WTC11 (cell line): ENCODE data around the gene ZNF534. TPM values are rescaled to one million over a fixed set of nuclear protein-coding genes. Genes with fewer than 3 reads are reported as not detected.

Source experiments
- ATAC-seq: fragments of 200-7000 bp; cut with Tn5 transposase; 2 replicates; pipeline ENCODE4 v1.10.0; 2021; ENCODE audit warnings: mild to moderate bottlenecking, moderate library complexity
- CTCF ChIA-PET: fragments of 300-600 bp; sonication (Branson Sonifier 250); formaldehyde crosslinking; loops from one replicate; lab custom pipeline; 2021; ENCODE audit warnings: antibody characterized with exemption; lab: Charles Lee
- POLR2A ChIA-PET: fragments of 350-600 bp; sonication (Branson Sonifier 250); formaldehyde crosslinking; loops from one replicate; lab custom pipeline; 2021; ENCODE audit warnings: antibody characterized with exemption; lab: Charles Lee
- DNase-seq: peaks from one replicate; pipeline ENCODE4 v3.0.0; 2021; ENCODE audit warnings: low spot score
- H3K27ac Mint-ChIP-seq: 2 replicates; pipeline ENCODE4 v1.8.0; 2021; ENCODE audit warnings: mixed read lengths
- H3K27me3 Mint-ChIP-seq: 2 replicates; pipeline ENCODE4 v1.8.0; 2021; ENCODE audit warnings: low read depth, mild to moderate bottlenecking, moderate library complexity, mixed read lengths
- H3K36me3 Mint-ChIP-seq: 2 replicates; pipeline ENCODE4 v1.8.0; 2021; ENCODE audit warnings: mixed read lengths
- H3K4me1 Mint-ChIP-seq: 2 replicates; pipeline ENCODE4 v1.8.0; 2022; ENCODE audit warnings: mixed read lengths
- H3K4me3 Mint-ChIP-seq: 2 replicates; pipeline ENCODE4 v1.8.0; 2021; ENCODE audit warnings: mild to moderate bottlenecking, moderate library complexity, mixed read lengths
- H3K9me3 Mint-ChIP-seq: 2 replicates; pipeline ENCODE4 v1.8.0; 2021; ENCODE audit warnings: mixed read lengths
- ATF2 ChIP-seq: sonication (generic); formaldehyde crosslinking; IDR thresholded peaks from 2 replicates; pipeline ENCODE4 v1.8.1; 2022; ENCODE audit warnings: low read depth, missing genetic modification reagents, borderline replicate concordance
- ATF6 ChIP-seq: sonication (generic); formaldehyde crosslinking; IDR thresholded peaks from 2 replicates; pipeline ENCODE4 v1.8.1; 2023; ENCODE audit warnings: mild to moderate bottlenecking, missing genetic modification reagents
- CREB1 ChIP-seq: sonication (generic); formaldehyde crosslinking; IDR thresholded peaks from 2 replicates; pipeline ENCODE4 v1.8.0; 2023; ENCODE audit warnings: mild to moderate bottlenecking, missing genetic modification reagents
- EMX1 ChIP-seq: fragments of 250-450 bp; sonication (Bioruptor Pico); IDR thresholded peaks from 2 replicates; pipeline ENCODE4 v1.8.0; 2021; ENCODE audit warnings: mild to moderate bottlenecking
- ETV6 ChIP-seq: sonication (generic); formaldehyde crosslinking; IDR thresholded peaks from 2 replicates; pipeline ENCODE4 v1.8.1; 2022; ENCODE audit warnings: mild to moderate bottlenecking, missing genetic modification reagents
- GRHL2 ChIP-seq: fragments of 250-450 bp; sonication (Bioruptor Pico); IDR thresholded peaks from 2 replicates; pipeline ENCODE4 v1.8.0; 2022; ENCODE audit warnings: mild to moderate bottlenecking, moderate library complexity; ENCODE audit not compliant: insufficient replicate concordance, severe bottlenecking
- GTF2I ChIP-seq: fragments of 250-450 bp; sonication (Bioruptor Pico); conservative IDR thresholded peaks from 2 replicates; pipeline ENCODE4 v1.4.0; 2021; ENCODE audit warnings: mild to moderate bottlenecking
- IRF1 ChIP-seq: sonication (generic); formaldehyde crosslinking; IDR thresholded peaks from 2 replicates; pipeline ENCODE4 v1.8.0; 2023; ENCODE audit warnings: missing genetic modification reagents
- KAT7 ChIP-seq: sonication (generic); formaldehyde crosslinking; IDR thresholded peaks from 2 replicates; pipeline ENCODE4 v1.8.1; 2023; ENCODE audit warnings: missing genetic modification reagents, mild to moderate bottlenecking, borderline replicate concordance
- MLX ChIP-seq: sonication (generic); formaldehyde crosslinking; IDR thresholded peaks from 2 replicates; pipeline ENCODE4 v1.8.1; 2023; ENCODE audit warnings: mild to moderate bottlenecking, missing genetic modification reagents, moderate library complexity
- MXD4 ChIP-seq: fragments of 250-450 bp; sonication (Bioruptor Pico); IDR thresholded peaks from 2 replicates; pipeline ENCODE4 v1.8.0; 2021; ENCODE audit warnings: mild to moderate bottlenecking, moderate library complexity, borderline replicate concordance
- MYBL2 ChIP-seq: sonication (generic); formaldehyde crosslinking; IDR thresholded peaks from 2 replicates; pipeline ENCODE4 v1.8.1; 2023; ENCODE audit warnings: mild to moderate bottlenecking, moderate library complexity, missing genetic modification reagents
- NR1H2 ChIP-seq: sonication (generic); formaldehyde crosslinking; IDR thresholded peaks from 2 replicates; pipeline ENCODE4 v1.9.0; 2021; ENCODE audit warnings: mild to moderate bottlenecking, moderate library complexity, missing genetic modification reagents
- NR3C1 ChIP-seq: sonication (generic); formaldehyde crosslinking; conservative IDR thresholded peaks from 2 replicates; pipeline ENCODE4 v1.8.1; 2023; ENCODE audit warnings: low read depth, mild to moderate bottlenecking, missing genetic modification reagents
- TCF7 ChIP-seq: sonication (generic); formaldehyde crosslinking; IDR thresholded peaks from 2 replicates; pipeline ENCODE4 v1.8.0; 2022; ENCODE audit warnings: mild to moderate bottlenecking, low read depth, missing genetic modification reagents, moderate library complexity
- TEAD1 ChIP-seq: sonication (generic); formaldehyde crosslinking; IDR thresholded peaks from 2 replicates; pipeline ENCODE4 v1.8.0; 2022; ENCODE audit warnings: mild to moderate bottlenecking, missing genetic modification reagents
- ZNF138 ChIP-seq: sonication (generic); formaldehyde crosslinking; conservative IDR thresholded peaks from 2 replicates; pipeline ENCODE4 v1.8.1; 2022; ENCODE audit warnings: mild to moderate bottlenecking, moderate library complexity, missing genetic modification reagents
- ZNF219 ChIP-seq: sonication (generic); formaldehyde crosslinking; IDR thresholded peaks from 2 replicates; pipeline ENCODE4 v1.8.0; 2023; ENCODE audit warnings: missing genetic modification reagents, mild to moderate bottlenecking, borderline replicate concordance
- ZNF317 ChIP-seq: sonication (generic); formaldehyde crosslinking; IDR thresholded peaks from 2 replicates; pipeline ENCODE4 v1.8.1; 2023; ENCODE audit warnings: low read depth, mild to moderate bottlenecking, moderate library complexity, missing genetic modification reagents, borderline replicate concordance
- ZNF512 ChIP-seq: sonication (generic); formaldehyde crosslinking; IDR thresholded peaks from 2 replicates; pipeline ENCODE4 v1.8.1; 2022; ENCODE audit warnings: missing genetic modification reagents, borderline replicate concordance
- ZNF671 ChIP-seq: fragments of 250-450 bp; sonication (Bioruptor Pico); IDR thresholded peaks from 2 replicates; pipeline ENCODE4 v1.8.0; 2021; ENCODE audit warnings: mild to moderate bottlenecking
- total RNA-seq: library from RNA; stranded (reverse); gene quantifications from 3 replicates; pipeline ENCODE4 v1.2.3, GENCODE V29; 2021
- TF ChIP-seq, protein P1 (sequence below): fragments of 250-450 bp; sonication (Bioruptor Pico); IDR thresholded peaks from 2 replicates; pipeline ENCODE4 v2.1.2; 2022; ENCODE audit warnings: mild to moderate bottlenecking, moderate library complexity
- TF ChIP-seq, protein P2 (sequence below): sonication (generic); formaldehyde crosslinking; IDR thresholded peaks from 2 replicates; pipeline ENCODE4 v1.8.0; 2022; ENCODE audit warnings: mild to moderate bottlenecking, missing genetic modification reagents

The ZNF534 gene
- total RNA-seq, 1 experiment from 2014 or later: 0.42 TPM

GRCh38 chr19:52442179-52442578 lies 13.2 kb downstream of the ZNF534 start:
- H3K4me1 Mint-ChIP-seq: no peaks in the 10 kb centered on the region
- peaks cover 66% of the 10 kb centered on the region for H3K36me3 Mint-ChIP-seq
- DNase-seq: no peak
- H3K4me3 Mint-ChIP-seq: no peak overlapping the region
- ATAC-seq: no peak
- H3K27ac Mint-ChIP-seq: no peak overlapping the region
- ChIA-PET CTCF (no interaction called here), POLR2A (no interaction called here)
- TF ChIP-seq ATF2: no peak
- TF ChIP-seq ZNF512 (CRISPR knock-in tag): no peak
- TF ChIP-seq, protein P1, sequence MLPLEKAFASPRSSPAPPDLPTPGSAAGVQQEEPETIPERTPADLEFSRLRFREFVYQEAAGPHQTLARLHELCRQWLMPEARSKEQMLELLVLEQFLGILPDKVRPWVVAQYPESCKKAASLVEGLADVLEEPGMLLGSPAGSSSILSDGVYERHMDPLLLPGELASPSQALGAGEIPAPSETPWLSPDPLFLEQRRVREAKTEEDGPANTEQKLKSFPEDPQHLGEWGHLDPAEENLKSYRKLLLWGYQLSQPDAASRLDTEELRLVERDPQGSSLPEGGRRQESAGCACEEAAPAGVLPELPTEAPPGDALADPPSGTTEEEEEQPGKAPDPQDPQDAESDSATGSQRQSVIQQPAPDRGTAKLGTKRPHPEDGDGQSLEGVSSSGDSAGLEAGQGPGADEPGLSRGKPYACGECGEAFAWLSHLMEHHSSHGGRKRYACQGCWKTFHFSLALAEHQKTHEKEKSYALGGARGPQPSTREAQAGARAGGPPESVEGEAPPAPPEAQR (CRISPR knock-in tag): no peak
- no peak for TF ChIP-seq GRHL2 (CRISPR knock-in tag)
- TF ChIP-seq TCF7 (CRISPR knock-in tag): no peak
- no peak for TF ChIP-seq ETV6 (CRISPR knock-in tag)
- TF ChIP-seq ZNF317: no peak
- TF ChIP-seq NR1H2: no peak
- TF ChIP-seq EMX1 (CRISPR knock-in tag): no peak
- TF ChIP-seq ATF6 (CRISPR knock-in tag): no peak
- TF ChIP-seq MXD4 (CRISPR knock-in tag): no peak
- no peak for TF ChIP-seq CREB1
- TF ChIP-seq ZNF671 (CRISPR knock-in tag): no peak
- no peak for TF ChIP-seq ZNF219 (CRISPR knock-in tag)
- TF ChIP-seq IRF1 (CRISPR knock-in tag): no peak
- TF ChIP-seq KAT7 (CRISPR knock-in tag): no peak
- TF ChIP-seq TEAD1 (CRISPR knock-in tag): no peak
- no peak for TF ChIP-seq MYBL2 (CRISPR knock-in tag)
- no peak for TF ChIP-seq NR3C1 (CRISPR knock-in tag)
- TF ChIP-seq, protein P2, sequence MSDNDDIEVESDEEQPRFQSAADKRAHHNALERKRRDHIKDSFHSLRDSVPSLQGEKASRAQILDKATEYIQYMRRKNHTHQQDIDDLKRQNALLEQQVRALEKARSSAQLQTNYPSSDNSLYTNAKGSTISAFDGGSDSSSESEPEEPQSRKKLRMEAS (CRISPR knock-in tag): no peak
- peaks cover 43% of the 10 kb centered on the region for H3K27me3 Mint-ChIP-seq
- peaks cover 88% of the 10 kb centered on the region for H3K9me3 Mint-ChIP-seq

DNA sequence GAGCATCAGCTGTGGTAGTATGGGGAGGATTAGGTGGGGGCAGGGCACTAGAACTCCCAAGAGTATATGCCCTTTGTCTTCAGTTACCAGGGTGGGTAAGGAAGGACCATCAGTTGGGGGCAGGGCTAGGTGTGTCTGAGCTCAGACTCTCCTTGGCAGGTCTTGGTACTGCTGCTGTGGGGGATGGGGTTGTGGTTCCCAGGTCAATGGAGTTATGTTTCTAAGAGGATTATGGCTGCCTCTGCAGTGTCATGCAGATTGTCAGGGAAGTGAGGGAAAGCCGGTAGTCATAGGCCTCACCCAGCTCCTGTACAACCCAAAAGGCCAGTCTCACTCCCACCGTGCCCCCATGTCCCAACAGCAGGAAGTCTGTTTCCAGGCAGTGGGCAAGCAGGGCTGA lies 15.6 kb downstream of the ZNF534 start:
- POLR2A ChIA-PET: no interaction called here

More for the DNA sequence above, 15.6 kb downstream of the ZNF534 start:
- Mint-ChIP-seq H3K27ac (no peak overlapping the region), H3K9me3 (peaks cover 88% of the 10 kb centered on the region), H3K4me3 (no peak overlapping the region), H3K4me1 (no peaks in the 10 kb centered on the region), H3K36me3 (peaks cover 49% of the 10 kb centered on the region), H3K27me3 (peaks cover 40% of the 10 kb centered on the region)
- CTCF ChIA-PET: no interaction called here
- TF ChIP-seq IRF1 (CRISPR knock-in tag) (no peak), MLX (no peak), ZNF138 (CRISPR knock-in tag) (no peak), KAT7 (CRISPR knock-in tag) (no peak), ATF6 (CRISPR knock-in tag) (no peak), GTF2I (CRISPR knock-in tag) (no peak), TEAD1 (CRISPR knock-in tag) (no peak)
- DNase-seq (no peak), ATAC-seq (no peak)
